Thyroid gland (tissue), 4 donors: ENCODE measurements around the gene TAF1B. TPM values are rescaled to one million over a fixed set of nuclear protein-coding genes. Genes with fewer than 3 reads are reported as not detected.
A peak's percentile ranks its signal among the peaks of the same experiment; 100 is the strongest.

ENCODE experiments used
- DNase-seq, 2 donors: peaks; one replicate each; pipeline ENCODE4 v3.0.0-alpha.2; 2019
- H3K27ac ChIP-seq, 3 donors: fragments of 200-600 bp; sonication (generic); 1 replicate in 2 of 3; 2 replicates in 1 of 3; pipeline ENCODE4 v1.5.1; 2016 to 2019; ENCODE audit warnings: mild to moderate bottlenecking in 1 of 3, moderate library complexity in 1 of 3
- H3K27me3 ChIP-seq: fragments of 200-600 bp; sonication (generic); one replicate; pipeline ENCODE4 v1.5.1; 2019
- H3K36me3 ChIP-seq, 2 donors: fragments of 200-600 bp; sonication (generic); one replicate each; pipeline ENCODE4 v1.5.1; 2016 to 2019
- H3K4me1 ChIP-seq, 2 donors: fragments of 200-600 bp; sonication (generic); one replicate each; pipeline ENCODE4 v1.5.1; 2017 to 2019
- H3K4me3 ChIP-seq, 3 donors: fragments of 200-600 bp; sonication (generic); replicated peaks in 1 of 3; 1 replicate in 2 of 3; 2 replicates in 1 of 3; pipeline ENCODE4 v1.5.1; 2016; ENCODE audit warnings: mild to moderate bottlenecking in 1 of 3
- H3K9me3 ChIP-seq: fragments of 200-600 bp; sonication (generic); one replicate; pipeline ENCODE4 v1.5.1; 2017
- CTCF ChIP-seq, 6 experiments: fragments of 200-600 bp in 3 of 6; fragments of 450-650 bp in 3 of 6; sonication (generic) in 3 of 6; IDR thresholded peaks; one replicate each; pipeline ENCODE4 v1.5.1; 2016 to 2019; ENCODE audit warnings: antibody characterized with exemption in 6 of 6, mild to moderate bottlenecking in 2 of 6, inconsistent platforms in 1 of 6, moderate library complexity in 1 of 6
- POLR2A ChIP-seq, 2 donors: fragments of 450-650 bp; IDR thresholded peaks; one replicate each; pipeline ENCODE4 v1.6.1; 2017; ENCODE audit warnings: antibody characterized with exemption in 2 of 2, mild to moderate bottlenecking in 2 of 2, moderate library complexity in 1 of 2
- WGBS, 2 donors: methylation state at CpG; one replicate each; pipeline ENCODE4 v1.1.5; 2017; 5-methylcytosine and 5-hydroxymethylcytosine counted together
- intact Hi-C: fragments of 100-400 bp; cut with DNase I; formaldehyde crosslinking; loops from one replicate; pipeline ENCODE4 v1.15.1; 2023
- total RNA-seq, 4 donors: library from RNA; depleted of rRNA; stranded (reverse); fragments of >200 nt; gene quantifications; one replicate each; pipeline ENCODE4 v1.2.3, GENCODE V29; 2016

Gene TAF1B
- total RNA-seq, 4 donors from 2014 or later, result 18.6 to 33.9 (median 25.8) TPM

- intact Hi-C loops, result loop anchor here (10.0 kb wide), 3 partner anchors 137 to 627 kb away; no protein-coding TSS in a partner anchor
- Histone ChIP-seq H3K27me3 (no peaks in the 10 kb centered on the region), H3K4me3 (no peak overlapping the region), H3K27ac (no peak overlapping the region), H3K9me3 (no peaks in the 10 kb centered on the region), H3K4me1 (peaks cover 10 to 16% of the 10 kb centered on the region in 2 donors), H3K36me3 (no peaks in the 10 kb centered on the region)
- WGBS, 2 donors, result 93 to 94% methylated on average over 13 of the region's 13 CpGs
- DNase-seq, result no peak
- TF ChIP-seq CTCF (IDR thresholded peaks at IDR 0.05) (no peak), POLR2A (IDR thresholded peaks at IDR 0.05) (no peak)
Observed at GRCh38 chr2:9807555-9808305, 35.5 kb upstream of the TAF1B start.

- no peak overlapping the region for H3K4me3 ChIP-seq
- DNase-seq, result no peak
- no peaks in the 10 kb centered on the region for H3K27me3 ChIP-seq
- H3K36me3 ChIP-seq, result no peaks in the 10 kb centered on the region
- no peak for TF ChIP-seq POLR2A (IDR thresholded peaks at IDR 0.05)
- TF ChIP-seq CTCF (IDR thresholded peaks at IDR 0.05), result no peak
- peaks cover 12 to 19% of the 10 kb centered on the region in 2 donors for H3K4me1 ChIP-seq
- intact Hi-C loops, result loop anchor here (10.0 kb wide), 3 partner anchors 136 to 626 kb away; no protein-coding TSS in a partner anchor
- peak overlapping the region in 1 of 3 donors; percentile 56 for H3K27ac ChIP-seq
- no peaks in the 10 kb centered on the region for H3K9me3 ChIP-seq
- WGBS, 2 donors, result 58 to 73% methylated on average over 8 to 19 of the region's 19 CpGs
Observed at GRCh38 chr2:9808334-9809063, 34.8 kb upstream of the TAF1B start.

- DNase-seq, result peak; percentile 85 to 89
- TF ChIP-seq CTCF (IDR thresholded peaks at IDR 0.05) (no peak), POLR2A (IDR thresholded peaks at IDR 0.05) (no peak)
- peak overlapping the region in 1 of 3 donors; percentile 56 for H3K27ac ChIP-seq
- intact Hi-C loops, result loop anchor here (10.0 kb wide), 3 partner anchors 136 to 626 kb away; no protein-coding TSS in a partner anchor
- H3K4me3 ChIP-seq, result no peak overlapping the region
- H3K4me1 ChIP-seq, result peaks cover 14 to 25% of the 10 kb centered on the region in 2 donors
- no peaks in the 10 kb centered on the region for H3K9me3 ChIP-seq
- WGBS, 2 donors, result 48% methylated on average over 3 of the region's 4 CpGs; no CpG with 5 or more reads in 1 of the 2 donors
- no peaks in the 10 kb centered on the region for H3K27me3 ChIP-seq
- H3K36me3 ChIP-seq, result no peaks in the 10 kb centered on the region
Observed at GRCh38 chr2:9809064-9809356, 34.3 kb upstream of the TAF1B start.

GRCh38 chr2:9809448-9810088 lies 33.7 kb upstream of the TAF1B start:
- Histone ChIP-seq H3K27ac (peak overlapping the region in 1 of 3 donors; percentile 56), H3K27me3 (no peaks in the 10 kb centered on the region), H3K4me3 (no peak overlapping the region), H3K4me1 (peaks cover 14 to 25% of the 10 kb centered on the region in 2 donors), H3K36me3 (no peaks in the 10 kb centered on the region), H3K9me3 (no peaks in the 10 kb centered on the region)
- DNase-seq, result no peak
- intact Hi-C loops, result loop anchor here (5.0 to 10.0 kb wide), 4 partner anchors 135 to 625 kb away; no protein-coding TSS in a partner anchor
- 77 to 85% methylated on average over 11 of the region's 15 CpGs for WGBS, 2 donors
- TF ChIP-seq POLR2A (IDR thresholded peaks at IDR 0.05) (no peak), CTCF (IDR thresholded peaks at IDR 0.05) (no peak)
